Activated effector memory CD4-positive, alpha-beta T cell treated with anti-CD3 and anti-CD28 coated beads, Interleukin-2, amount 50 U/mL, for 16 hours (primary cell): ENCODE results near the gene CATSPERZ.
A peak's percentile ranks its signal among the peaks of the same experiment; 100 is the strongest.

ENCODE experiments used
- DNase-seq: peaks from one replicate; pipeline ENCODE4 v3.0.0-alpha.2; 2020

CATSPERZ gene

DNA sequence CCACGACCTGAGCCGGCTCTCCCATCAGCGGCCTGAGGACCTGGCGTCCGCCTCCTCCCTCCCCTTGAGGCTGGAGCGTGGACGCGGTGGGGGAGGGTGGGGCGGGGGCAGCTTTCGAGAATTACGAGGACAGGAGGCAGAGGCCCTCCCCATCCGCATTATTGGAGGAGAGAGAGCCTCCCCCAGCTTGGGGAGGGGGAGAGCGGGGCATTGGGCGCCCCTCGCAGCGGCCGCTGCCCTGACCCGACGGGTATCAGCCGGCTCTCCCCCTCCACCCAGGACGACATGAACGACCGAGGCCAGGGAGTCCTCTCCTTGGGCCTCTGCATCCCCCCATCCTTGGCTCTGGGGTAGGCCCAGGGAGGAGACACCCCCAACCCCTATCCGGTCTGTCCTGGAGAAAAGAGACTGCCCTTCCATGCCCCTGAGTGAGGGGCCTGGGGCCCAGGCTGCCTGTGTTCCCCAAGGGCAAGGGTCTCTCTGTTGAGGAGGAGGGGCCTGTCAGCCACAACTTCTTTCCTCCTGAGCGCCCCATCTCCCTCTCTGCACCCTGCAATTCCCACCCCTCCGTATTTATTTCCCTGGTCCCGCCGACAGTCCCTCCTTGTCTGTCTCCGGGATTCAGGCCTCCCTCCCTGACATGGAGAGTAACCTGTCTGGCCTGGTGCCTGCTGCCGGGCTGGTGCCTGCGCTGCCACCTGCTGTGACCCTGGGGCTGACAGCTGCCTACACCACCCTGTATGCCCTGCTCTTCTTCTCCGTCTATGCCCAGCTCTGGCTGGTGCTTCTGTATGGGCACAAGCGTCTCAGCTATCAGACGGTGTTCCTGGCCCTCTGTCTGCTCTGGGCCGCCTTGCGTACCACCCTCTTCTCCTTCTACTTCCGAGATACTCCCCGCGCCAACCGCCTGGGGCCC is 14.0 kb upstream of the CATSPERZ start:
- DNase-seq, result peak; percentile 73

- DNase-seq, result no peak
Measured at GRCh38 chr11:64286801-64287159, 13.4 kb upstream of the CATSPERZ start.

- no peak for DNase-seq
Measured at GRCh38 chr11:64287676-64288352, 12.3 kb upstream of the CATSPERZ start.

- DNase-seq, result no peak
Measured at GRCh38 chr11:64288353-64288750, 11.8 kb upstream of the CATSPERZ start.

GRCh38 chr11:64289002-64289564 is 11.1 kb upstream of the CATSPERZ start:
- no peak for DNase-seq

DNA sequence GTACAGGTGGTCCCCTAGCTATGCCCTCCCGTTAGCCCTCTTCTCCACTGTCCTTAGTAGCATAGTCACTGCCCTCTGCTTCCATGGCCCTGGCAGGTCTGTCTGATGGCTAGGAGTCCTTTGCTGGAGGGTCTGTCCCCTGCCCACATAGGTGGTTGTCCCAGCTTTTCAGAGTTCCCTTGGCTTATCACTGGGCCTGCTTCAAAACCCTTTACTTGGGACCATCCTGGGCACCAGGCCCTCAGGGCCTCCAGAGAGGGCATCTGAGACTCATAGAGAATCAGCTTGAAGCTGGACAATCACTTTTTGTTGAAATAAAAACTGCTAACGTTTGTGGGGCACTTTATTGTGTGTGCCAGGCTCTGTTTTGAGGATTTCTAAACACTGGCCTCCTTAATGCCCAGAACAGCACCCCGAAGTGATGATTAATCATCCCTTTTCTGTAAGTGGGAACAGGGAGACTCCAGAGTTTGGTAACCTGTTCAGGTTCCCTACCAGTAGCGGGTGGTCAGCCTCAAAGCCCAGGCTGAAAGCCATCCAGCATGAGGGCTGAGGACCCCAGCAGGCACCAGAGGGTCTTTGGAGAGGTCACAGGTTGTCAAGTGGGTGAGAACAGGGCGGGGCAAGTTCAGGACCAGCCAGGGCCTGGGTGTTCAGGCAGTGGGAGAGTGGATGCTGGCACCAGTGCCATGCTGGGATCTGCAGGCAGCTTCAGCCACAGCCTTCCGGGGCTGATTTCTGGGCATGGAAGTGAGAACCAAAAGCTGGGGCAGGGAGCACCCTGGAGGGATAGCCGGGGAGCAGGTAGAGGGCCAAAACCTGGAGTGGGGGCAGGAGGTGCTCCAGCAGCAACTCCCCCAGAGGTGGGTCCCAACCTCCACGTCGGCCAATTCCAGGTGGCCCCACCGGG is 9.6 kb upstream of the CATSPERZ start:
- no peak for DNase-seq

DNA sequence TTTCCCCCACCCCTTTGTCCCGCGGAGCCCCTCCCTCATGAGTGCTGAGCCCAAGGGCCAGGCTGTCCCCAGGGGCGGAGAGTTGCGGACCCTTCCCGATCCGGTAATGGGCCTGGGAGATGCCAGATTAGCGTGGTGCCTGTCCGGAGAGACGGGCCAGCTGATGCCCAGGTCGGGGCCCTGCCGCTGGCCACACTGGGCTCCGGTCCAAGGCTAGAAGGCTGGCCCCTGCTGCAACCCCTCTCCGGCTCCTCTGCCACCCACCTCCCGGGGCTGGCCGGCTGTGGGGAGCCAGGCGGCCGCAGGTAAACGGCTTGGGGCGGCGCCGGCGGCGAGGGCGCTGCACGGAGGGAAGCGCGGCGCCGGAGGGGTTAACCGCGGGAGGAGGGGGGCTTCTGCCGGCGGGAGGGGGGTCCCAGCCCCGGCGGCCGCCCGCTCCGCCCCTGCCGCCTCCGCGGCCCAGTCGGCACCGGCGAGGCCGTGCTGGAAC is 8.9 kb upstream of the CATSPERZ start, which contains the start of gene KCNK4:
Gene KCNK4, plus strand, starts transcription at position 41 of the 490 bp plus-strand sequence. CDS start 1,717 bp downstream, outside the sequence.
- no peak for DNase-seq

GRCh38 chr11:64291752-64292459 is 8.3 kb upstream of the CATSPERZ start:
- no peak for DNase-seq

- DNase-seq, result no peak
Measured at GRCh38 chr11:64292460-64293254, 7.5 kb upstream of the CATSPERZ start.

DNA sequence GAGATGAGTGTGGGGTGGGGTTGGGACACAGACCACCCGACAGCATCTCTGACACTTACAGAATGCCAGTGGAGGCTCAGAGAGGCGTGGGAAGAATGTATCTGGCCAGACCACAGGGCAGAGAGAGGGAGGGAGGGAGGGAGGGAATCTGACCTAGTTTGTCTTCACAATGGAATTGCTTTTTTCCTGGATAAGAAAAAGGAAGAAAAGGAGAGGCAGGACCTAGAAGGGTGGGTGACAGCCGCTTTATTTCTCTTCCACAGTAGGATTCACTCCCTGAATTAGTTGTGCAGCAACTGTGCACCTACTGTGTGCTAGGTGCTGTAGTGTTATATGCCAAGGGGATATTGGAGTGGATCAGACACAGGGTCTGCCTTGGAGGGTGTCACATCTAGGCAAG is 5.4 kb upstream of the CATSPERZ start:
- no peak for DNase-seq

DNA sequence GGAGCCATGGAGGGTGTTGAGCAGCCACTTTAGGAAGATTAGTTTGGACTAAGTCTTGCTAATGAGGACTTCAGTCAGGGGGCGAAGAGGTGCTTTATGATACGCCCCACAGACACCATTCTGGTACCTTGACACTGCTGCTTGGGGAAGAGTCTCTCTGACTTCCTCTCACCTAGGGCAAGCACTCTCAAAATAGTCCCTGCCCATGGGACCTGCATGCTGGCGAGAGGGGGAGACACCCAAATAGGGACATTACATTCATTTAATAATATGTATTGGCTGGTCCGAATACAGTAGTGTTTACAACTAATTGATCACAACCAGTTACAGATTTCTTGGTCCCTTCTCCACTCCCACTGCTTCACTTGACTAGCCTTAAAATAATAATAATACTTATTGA is 4.4 kb upstream of the CATSPERZ start:
- no peak for DNase-seq

DNA sequence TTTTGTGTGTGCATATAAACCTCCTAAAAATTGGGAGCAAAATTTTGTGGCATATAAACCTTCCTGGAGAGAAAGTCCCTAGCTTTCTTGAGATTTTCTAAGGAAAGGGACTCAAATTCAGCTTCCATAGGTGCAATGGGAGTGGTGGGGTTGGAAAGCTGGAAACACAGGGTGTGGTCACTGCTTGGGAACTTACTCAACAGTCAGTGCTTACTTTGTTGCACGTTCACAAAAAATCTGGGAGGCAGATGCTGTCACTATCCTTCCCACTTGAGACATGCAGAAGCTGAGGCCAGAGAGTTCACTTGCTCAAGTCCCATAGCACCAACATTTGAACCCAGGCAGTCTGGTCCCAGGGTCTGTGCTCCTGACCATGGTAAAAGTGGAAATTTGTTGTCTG is 3.9 kb upstream of the CATSPERZ start:
- DNase-seq, result no peak

- no peak for DNase-seq
Measured at GRCh38 chr11:64296830-64297698, 3.1 kb upstream of the CATSPERZ start.

DNA sequence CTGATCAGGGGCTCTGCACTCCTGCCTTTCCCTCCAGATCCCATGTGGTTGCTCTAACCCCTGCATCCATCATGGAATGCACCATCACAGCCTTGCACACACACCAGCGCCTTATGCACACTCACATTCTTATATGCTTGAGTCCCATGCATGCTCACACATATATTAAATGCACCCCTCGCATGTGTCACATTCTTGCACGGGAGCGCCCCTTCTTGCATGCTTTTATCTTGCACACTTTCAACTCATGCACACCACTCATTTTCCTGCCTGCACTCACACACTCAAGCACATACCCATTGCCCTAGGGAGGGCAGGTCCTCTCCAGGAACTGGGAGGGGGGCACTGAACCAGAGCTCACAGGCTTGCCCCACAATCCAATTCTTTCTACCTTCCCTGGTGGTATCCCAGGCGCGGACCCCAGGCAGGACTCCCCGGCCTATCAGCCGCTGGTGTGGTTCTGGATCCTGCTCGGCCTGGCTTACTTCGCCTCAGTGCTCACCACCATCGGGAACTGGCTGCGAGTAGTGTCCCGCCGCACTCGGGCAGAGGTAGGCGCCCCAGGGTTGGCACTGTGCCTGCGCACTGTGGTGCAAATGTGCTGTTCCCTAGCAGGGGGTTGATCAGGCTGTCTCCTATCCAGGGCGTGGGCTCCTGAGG is 2.3 kb upstream of the CATSPERZ start:
- no peak for DNase-seq

GRCh38 chr11:64298966-64299846 is 952 bp upstream of the CATSPERZ start:
- DNase-seq, result no peak

DNA sequence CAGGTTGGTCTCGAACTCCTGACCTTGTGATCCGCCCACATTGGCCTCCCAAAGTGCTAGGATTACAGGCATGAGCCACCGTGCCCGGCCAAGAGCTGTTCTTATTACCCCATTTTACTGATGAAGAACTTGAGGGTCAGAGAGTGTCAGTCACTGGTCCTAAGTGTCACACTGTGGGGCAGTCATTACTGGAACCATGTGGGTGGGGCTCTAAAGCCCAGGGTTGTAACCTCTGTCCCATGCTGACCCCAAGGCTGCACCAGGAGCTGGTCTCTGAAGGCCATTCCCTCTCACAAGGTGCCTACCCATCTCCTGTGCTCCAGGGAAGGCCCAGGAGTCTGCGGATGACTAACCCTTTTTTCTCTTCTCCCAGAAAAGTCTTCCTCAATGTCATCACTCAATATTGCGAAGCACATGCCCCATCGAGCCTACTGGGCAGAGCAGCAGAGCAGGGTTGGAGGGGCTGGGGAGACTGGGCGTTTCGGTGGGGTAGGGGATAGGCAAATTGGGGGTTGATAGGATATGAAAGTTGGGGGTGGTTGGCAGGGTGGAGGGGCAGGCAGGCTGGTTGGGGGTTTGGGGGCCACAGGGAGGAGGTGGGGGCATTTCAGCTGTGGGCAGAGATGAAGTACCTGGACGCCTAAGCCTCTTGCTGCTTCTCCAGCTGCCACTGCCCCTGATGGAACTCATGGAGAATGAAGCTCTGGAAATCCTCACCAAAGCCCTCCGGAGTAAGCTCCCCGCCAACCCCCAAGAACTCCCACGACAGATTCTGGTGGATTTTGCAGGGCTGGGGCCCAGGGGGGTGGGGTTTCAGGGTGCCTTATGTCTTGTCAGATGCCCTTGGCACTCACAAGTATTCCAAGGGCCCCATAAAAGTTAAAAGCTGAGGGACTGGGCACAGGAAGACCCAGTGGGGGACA is 3.2 kb downstream of the CATSPERZ start:
- no peak for DNase-seq

DNA sequence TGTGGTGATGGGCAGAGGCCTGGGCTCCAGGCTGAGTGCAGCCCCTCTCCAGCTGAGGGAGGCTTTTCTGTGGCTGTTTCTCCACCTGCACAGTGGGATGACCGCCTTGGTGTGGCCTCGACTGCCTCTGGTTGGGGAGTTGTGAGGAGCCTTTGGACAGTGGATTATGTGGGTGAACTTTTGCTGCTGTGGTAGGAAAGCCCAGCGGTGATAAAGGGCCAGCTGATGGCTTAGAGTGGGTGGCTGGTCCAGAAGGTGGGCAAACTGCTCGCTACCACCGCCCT is 3.8 kb downstream of the CATSPERZ start:
- no peak for DNase-seq
